Transverse colon (tissue), 4 donors: Measurements from ENCODE around the gene SEMA3G. TPM values are rescaled to one million over a fixed set of nuclear protein-coding genes. Genes with fewer than 3 reads are reported as not detected.

Experiments
- DNase-seq: peaks from one replicate; pipeline ENCODE4 v3.0.0-alpha.2; 2019
- H3K27ac ChIP-seq, 4 donors: fragments of 200-600 bp; sonication (generic); 2 replicates each; pipeline ENCODE4 v1.5.1; 2016 to 2018; ENCODE audit warnings: inconsistent platforms in 4 of 4
- H3K27me3 ChIP-seq: fragments of 200-600 bp; sonication (generic); 2 replicates; pipeline ENCODE4 v1.5.1; 2017; ENCODE audit warnings: inconsistent platforms
- H3K36me3 ChIP-seq, 4 donors: fragments of 200-600 bp; sonication (generic); 2 replicates each; pipeline ENCODE4 v1.5.1; 2017 to 2019; ENCODE audit warnings: inconsistent platforms in 4 of 4
- H3K4me1 ChIP-seq, 4 donors: fragments of 200-600 bp; sonication (generic); 2 replicates each; pipeline ENCODE4 v1.5.1; 2017 to 2020; ENCODE audit warnings: inconsistent platforms in 4 of 4
- H3K4me3 ChIP-seq, 4 donors: fragments of 200-600 bp; sonication (generic); 1 replicate in 1 of 4; 2 replicates in 3 of 4; pipeline versions ENCODE4 v1.5.1 to v1.6.1; 2017 to 2019; ENCODE audit warnings: inconsistent platforms in 4 of 4
- H3K9me3 ChIP-seq, 2 donors: fragments of 200-600 bp; sonication (generic); 2 replicates each; pipeline ENCODE4 v1.5.1; 2017 to 2019; ENCODE audit warnings: inconsistent platforms in 2 of 2
- EP300 ChIP-seq: sonication (generic); formaldehyde crosslinking; IDR thresholded peaks from one replicate; pipeline ENCODE4 v1.6.1; 2017; ENCODE audit warnings: antibody characterized with exemption, low read depth
- POLR2A ChIP-seq: fragments of 450-650 bp; IDR thresholded peaks from one replicate; pipeline ENCODE4 v1.6.1; 2016; ENCODE audit warnings: antibody characterized with exemption, mild to moderate bottlenecking, moderate library complexity
- POLR2AphosphoS5 ChIP-seq, 3 donors: sonication (generic); formaldehyde crosslinking; IDR thresholded peaks; one replicate each; pipeline ENCODE4 v1.6.1; 2016; ENCODE audit warnings: antibody characterized with exemption in 3 of 3
- WGBS, 2 donors: methylation state at CpG; one replicate each; pipeline ENCODE4 v1.1.5; 2018; ENCODE audit warnings: low coverage in 1 of 2; 5-methylcytosine and 5-hydroxymethylcytosine counted together
- in situ Hi-C, 4 donors: fragments of 200-750 bp; cut with MboI; loops; one replicate each; pipeline versions ENCODE4 v1.15.0 to v1.15.1; 2017; ENCODE audit warnings: low sequenced_read_pairs in 3 of 4, low pct_ligation_motif_present in 1 of 4, low pct_unique_long_range_greater_than_20kb in 1 of 4
- intact Hi-C: fragments of 100-400 bp; cut with DNase I; formaldehyde crosslinking; loops from one replicate; pipeline ENCODE4 v1.15.1; 2023; ENCODE audit warnings: low total_unique reads
- total RNA-seq, 4 donors: library from RNA; depleted of rRNA; stranded (reverse); fragments of >200 nt; gene quantifications; one replicate each; pipeline ENCODE4 v1.1.0, GENCODE V29; 2016
- TF ChIP-seq, protein P1 (sequence below), 5 experiments: fragments of 200-600 bp in 3 of 5; fragments of 450-650 bp in 2 of 5; sonication (generic) in 3 of 5; IDR thresholded peaks; 1 replicate in 2 of 5; 2 replicates in 3 of 5; pipeline ENCODE4 v1.5.1; 2016 to 2017; ENCODE audit warnings: antibody characterized with exemption in 5 of 5, inconsistent platforms in 3 of 5, mild to moderate bottlenecking in 2 of 5, moderate library complexity in 1 of 5

Gene SEMA3G
- total RNA-seq, 4 donors from 2014 or later = 1.2 to 21.7 (median 2.3) TPM

DNA sequence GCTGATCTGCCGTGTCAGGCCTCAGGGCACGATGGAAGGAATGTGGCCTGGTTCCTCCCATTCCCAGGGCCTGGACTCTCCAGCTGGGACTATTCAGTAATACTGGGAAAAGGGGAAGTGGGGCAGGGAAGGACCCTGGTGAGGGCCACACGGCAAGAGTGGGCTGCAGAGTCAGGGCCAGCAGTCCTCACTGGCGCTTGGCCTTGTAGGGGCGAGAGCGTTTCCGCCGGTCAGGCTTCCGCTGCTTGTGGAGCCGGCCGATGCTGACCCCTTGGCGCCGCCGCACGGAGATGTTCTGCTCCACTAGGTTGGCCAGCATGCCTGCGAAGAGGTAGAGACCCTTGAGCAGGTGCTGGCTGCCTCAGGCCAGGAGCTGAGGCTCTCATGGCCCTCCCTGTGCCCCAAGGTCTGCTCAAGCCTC, 42.8 kb downstream of the SEMA3G start:
- H3K4me3 ChIP-seq = no peak overlapping the region
- no peak for DNase-seq
- H3K27me3 ChIP-seq = no peaks in the 10 kb centered on the region
- H3K27ac ChIP-seq = no peak overlapping the region
- H3K9me3 ChIP-seq = no peaks in the 10 kb centered on the region
- WGBS, 2 donors = 93% methylated on average over 16 of the region's 16 CpGs; no CpG with 5 or more reads in 1 of the 2 donors
- H3K36me3 ChIP-seq = peaks cover 0 to 28% (median 14%) of the 10 kb centered on the region in 4 donors
- TF ChIP-seq, protein P1, sequence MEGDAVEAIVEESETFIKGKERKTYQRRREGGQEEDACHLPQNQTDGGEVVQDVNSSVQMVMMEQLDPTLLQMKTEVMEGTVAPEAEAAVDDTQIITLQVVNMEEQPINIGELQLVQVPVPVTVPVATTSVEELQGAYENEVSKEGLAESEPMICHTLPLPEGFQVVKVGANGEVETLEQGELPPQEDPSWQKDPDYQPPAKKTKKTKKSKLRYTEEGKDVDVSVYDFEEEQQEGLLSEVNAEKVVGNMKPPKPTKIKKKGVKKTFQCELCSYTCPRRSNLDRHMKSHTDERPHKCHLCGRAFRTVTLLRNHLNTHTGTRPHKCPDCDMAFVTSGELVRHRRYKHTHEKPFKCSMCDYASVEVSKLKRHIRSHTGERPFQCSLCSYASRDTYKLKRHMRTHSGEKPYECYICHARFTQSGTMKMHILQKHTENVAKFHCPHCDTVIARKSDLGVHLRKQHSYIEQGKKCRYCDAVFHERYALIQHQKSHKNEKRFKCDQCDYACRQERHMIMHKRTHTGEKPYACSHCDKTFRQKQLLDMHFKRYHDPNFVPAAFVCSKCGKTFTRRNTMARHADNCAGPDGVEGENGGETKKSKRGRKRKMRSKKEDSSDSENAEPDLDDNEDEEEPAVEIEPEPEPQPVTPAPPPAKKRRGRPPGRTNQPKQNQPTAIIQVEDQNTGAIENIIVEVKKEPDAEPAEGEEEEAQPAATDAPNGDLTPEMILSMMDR (IDR thresholded peaks at IDR 0.05) = no peak
- TF ChIP-seq POLR2A (no peak), POLR2AphosphoS5 (IDR thresholded peaks at IDR 0.05) (no peak), EP300 (no peak)
- intact Hi-C loops (no loop called here), in situ Hi-C loops (no loop called here)
- H3K4me1 ChIP-seq = peaks cover 6 to 16% (median 12%) of the 10 kb centered on the region in 4 donors

DNA sequence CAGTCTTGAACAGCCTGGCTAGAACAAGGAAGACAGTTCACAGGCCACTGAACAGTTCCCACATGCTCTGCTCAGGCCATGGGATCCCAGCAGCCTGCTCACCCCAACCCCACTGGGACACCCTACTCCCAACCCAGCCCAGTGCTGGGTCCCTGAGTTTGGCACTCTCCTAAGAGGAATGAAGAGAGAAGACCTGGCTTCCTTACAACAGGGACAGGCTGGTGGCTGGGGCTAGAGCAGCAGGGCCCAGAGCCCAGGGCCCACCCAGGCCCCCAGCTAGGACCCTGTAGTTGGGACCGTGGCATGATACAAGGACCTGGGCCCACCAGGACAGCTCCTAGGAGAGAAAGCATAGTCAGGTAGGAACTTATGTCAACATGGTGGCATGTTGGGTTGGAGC, 43.4 kb downstream of the SEMA3G start:
- TF ChIP-seq EP300 (no peak), POLR2AphosphoS5 (IDR thresholded peaks at IDR 0.05) (no peak), POLR2A (no peak)
- TF ChIP-seq, protein P1 (IDR thresholded peaks at IDR 0.05) = no peak
- no peak overlapping the region for H3K27ac ChIP-seq
- no peak overlapping the region for H3K4me3 ChIP-seq
- 91% methylated on average over 1 of the region's 1 CpG; no CpG with 5 or more reads in 1 of the 2 donors for WGBS, 2 donors
- DNase-seq = no peak
- peaks cover 2 to 11% (median 7%) of the 10 kb centered on the region in 4 donors for H3K4me1 ChIP-seq
- no peaks in the 10 kb centered on the region for H3K27me3 ChIP-seq
- no peaks in the 10 kb centered on the region for H3K9me3 ChIP-seq
- in situ Hi-C loops = no loop called here
- H3K36me3 ChIP-seq = peaks cover 0 to 28% (median 14%) of the 10 kb centered on the region in 4 donors
- intact Hi-C loops = no loop called here

DNA sequence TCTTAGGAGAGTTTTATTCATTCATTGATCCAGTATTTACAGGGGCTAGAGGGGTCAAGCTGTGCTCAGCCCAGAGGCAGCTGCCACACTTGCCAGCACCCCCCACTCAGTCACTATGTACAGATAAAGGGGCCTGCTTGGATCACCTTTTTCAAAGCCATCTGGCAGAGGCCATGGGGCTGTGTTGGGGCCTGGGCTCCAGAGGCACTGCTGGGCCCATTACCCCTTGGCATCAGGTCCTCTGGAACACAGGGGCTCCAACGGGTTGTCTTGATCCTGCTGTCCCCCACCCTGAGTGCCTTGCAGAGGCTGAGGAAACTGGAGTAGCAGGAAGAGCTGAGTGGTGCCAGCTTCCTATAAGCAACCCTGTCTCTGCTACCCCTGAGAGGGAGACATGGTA, 43.9 kb downstream of the SEMA3G start:
- in situ Hi-C loops (no loop called here), intact Hi-C loops (no loop called here)
- Histone ChIP-seq H3K4me1 (peaks cover 0 to 6% (median 3%) of the 10 kb centered on the region in 4 donors), H3K4me3 (no peak overlapping the region), H3K27me3 (no peaks in the 10 kb centered on the region), H3K36me3 (peaks cover 0 to 28% (median 14%) of the 10 kb centered on the region in 4 donors), H3K9me3 (no peaks in the 10 kb centered on the region), H3K27ac (no peak overlapping the region)
- 100% methylated on average over 1 of the region's 1 CpG; no CpG with 5 or more reads in 1 of the 2 donors for WGBS, 2 donors
- no peak for TF ChIP-seq POLR2AphosphoS5 (IDR thresholded peaks at IDR 0.05)
- TF ChIP-seq, protein P1 (IDR thresholded peaks at IDR 0.05) = no peak
- no peak for TF ChIP-seq POLR2A
- TF ChIP-seq EP300 = no peak
- DNase-seq = no peak

DNA sequence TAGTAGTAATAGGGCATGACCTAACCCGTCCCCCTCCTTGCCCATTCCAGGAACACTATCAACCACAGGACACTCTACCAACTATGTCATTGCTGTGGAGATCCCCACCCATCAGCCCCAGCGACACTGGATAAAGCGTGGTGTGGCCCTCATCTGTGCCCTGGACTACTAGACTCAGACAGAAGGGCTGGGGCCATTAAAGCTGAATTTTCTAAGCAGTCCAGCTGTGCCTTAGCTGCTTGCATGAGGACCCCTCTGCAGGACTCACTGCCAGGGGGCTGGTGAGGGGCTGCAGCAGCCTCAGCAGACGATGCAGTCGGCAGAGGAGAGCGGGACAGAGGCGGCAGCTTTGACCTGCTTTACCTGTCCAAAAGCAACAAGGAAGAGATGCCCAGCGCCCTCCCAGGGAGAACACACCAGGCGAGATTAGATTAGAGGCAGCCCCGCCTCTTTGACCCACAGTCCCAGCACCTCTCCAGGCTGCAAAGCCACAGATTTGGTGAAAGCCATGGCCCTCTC, 44.6 kb downstream of the SEMA3G start:
- Histone ChIP-seq H3K4me3 (no peak overlapping the region), H3K36me3 (peaks cover 0 to 28% (median 14%) of the 10 kb centered on the region in 4 donors), H3K9me3 (no peaks in the 10 kb centered on the region), H3K27me3 (no peaks in the 10 kb centered on the region), H3K4me1 (no peaks in the 10 kb centered on the region), H3K27ac (no peak overlapping the region)
- DNase-seq = no peak
- intact Hi-C loops (no loop called here), in situ Hi-C loops (no loop called here)
- TF ChIP-seq, protein P1 (IDR thresholded peaks at IDR 0.05) = no peak
- no peak for TF ChIP-seq POLR2A
- TF ChIP-seq POLR2AphosphoS5 (IDR thresholded peaks at IDR 0.05) = no peak
- TF ChIP-seq EP300 = no peak
- WGBS, 2 donors = 73% methylated on average over 10 of the region's 10 CpGs; no CpG with 5 or more reads in 1 of the 2 donors
